K562 treated with DMSO at 1 percent for 12 hours (cell line): ENCODE data around the gene NSMCE3. TPM values are rescaled to one million over a fixed set of nuclear protein-coding genes. Genes with fewer than 3 reads are reported as not detected.

ENCODE experiments used
- total RNA-seq: library from RNA; unstranded; fragments of 300-600 nt; gene quantifications from 2 replicates; pipeline ENCODE4 v1.2.3, GENCODE V29; 2022; ENCODE audit not compliant: insufficient read depth

The NSMCE3 gene
- 7.8 and 10.8 TPM in 2 replicates for total RNA-seq

DNA sequence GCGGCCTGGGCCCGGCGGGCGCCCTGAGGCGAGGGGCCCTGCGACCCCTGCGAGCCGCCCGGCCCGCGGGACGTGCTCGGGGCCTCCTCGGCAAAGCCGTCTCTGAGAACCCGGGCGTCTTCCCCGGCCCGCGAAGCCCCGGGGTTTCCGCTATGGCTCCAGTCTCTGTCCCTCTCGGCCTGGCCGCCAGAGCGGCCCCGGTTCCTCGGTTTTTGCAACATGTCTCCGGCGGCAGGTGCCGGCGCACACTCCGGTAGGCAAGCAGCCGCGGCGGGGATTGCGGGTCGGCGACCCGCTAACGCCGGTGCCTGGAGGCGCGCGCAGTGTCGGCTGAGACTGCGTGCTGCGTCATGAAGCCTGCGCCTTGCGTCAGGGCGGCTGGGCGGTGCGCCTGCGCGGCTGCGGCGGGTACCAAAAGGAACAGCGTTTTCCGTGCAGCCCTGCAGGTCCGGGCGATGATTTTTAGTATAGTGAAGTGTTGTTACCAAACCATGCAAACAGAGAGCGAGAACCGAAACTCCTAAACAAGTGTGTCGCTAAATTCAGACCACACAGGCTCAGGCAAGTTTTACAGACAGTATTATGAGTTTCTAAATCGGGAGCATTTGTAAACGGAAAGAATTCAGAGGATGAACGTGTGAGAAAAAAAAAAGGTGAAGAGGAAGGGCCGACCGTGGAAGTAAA is at the start of gene NSMCE3:
TSS of gene NSMCE3 (minus strand) at position 338 of the 684 bp plus-strand sequence. CDS start at position 221, 117 bp downstream.

